ENCODE measurements around the gene SACS.

Gene SACS

DNA sequence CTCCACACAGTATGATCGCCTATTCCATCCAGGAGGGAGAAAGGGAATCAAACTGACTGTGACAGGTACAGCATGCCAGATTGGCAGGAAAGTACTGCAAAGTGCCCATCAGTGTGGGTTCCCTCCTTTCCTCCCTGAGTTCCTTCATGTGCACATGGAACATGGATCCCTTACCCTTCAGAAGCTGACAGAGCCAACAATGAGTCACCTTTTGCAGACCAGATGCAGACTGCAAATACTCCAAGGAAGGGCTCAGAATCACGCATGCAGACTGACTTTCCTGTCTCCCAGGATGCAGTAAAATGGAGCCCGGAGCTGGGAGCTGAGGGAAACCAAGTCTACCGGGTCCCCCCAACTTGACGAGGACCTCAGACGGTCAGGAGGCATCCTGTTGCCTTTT, 41.8 kb downstream of the SACS start:
- no peaks in the 10 kb centered on the region for H3K4me1 ChIP-seq

GRCh38 chr13:23386533-23386932, 47.0 kb downstream of the SACS start:
- H3K36me3 ChIP-seq (ENCODE audit: control insufficient read depth, insufficient read depth, low read length): no peaks in the 10 kb centered on the region
- no peak overlapping the region for H3K27ac ChIP-seq
- H3K9ac ChIP-seq: no peak overlapping the region
- no peaks in the 10 kb centered on the region for H3K9me3 ChIP-seq (ENCODE audit: control insufficient read depth, low read length)
- no peak overlapping the region for H3K4me2 ChIP-seq (ENCODE audit: low read length)
- no peak overlapping the region for H3K4me3 ChIP-seq (ENCODE audit: low read depth, low read length)
- H3K27me3 ChIP-seq (ENCODE audit: control insufficient read depth, insufficient read depth, low read length): no peaks in the 10 kb centered on the region
- H3K79me2 ChIP-seq: peaks cover 13% of the 10 kb centered on the region
- TF ChIP-seq, protein P1, sequence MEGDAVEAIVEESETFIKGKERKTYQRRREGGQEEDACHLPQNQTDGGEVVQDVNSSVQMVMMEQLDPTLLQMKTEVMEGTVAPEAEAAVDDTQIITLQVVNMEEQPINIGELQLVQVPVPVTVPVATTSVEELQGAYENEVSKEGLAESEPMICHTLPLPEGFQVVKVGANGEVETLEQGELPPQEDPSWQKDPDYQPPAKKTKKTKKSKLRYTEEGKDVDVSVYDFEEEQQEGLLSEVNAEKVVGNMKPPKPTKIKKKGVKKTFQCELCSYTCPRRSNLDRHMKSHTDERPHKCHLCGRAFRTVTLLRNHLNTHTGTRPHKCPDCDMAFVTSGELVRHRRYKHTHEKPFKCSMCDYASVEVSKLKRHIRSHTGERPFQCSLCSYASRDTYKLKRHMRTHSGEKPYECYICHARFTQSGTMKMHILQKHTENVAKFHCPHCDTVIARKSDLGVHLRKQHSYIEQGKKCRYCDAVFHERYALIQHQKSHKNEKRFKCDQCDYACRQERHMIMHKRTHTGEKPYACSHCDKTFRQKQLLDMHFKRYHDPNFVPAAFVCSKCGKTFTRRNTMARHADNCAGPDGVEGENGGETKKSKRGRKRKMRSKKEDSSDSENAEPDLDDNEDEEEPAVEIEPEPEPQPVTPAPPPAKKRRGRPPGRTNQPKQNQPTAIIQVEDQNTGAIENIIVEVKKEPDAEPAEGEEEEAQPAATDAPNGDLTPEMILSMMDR (IDR thresholded peaks at IDR 0.05): no peak
- no peak overlapping the region for H2AFZ ChIP-seq
- H3K4me1 ChIP-seq: peaks cover 4% of the 10 kb centered on the region

More for the DNA sequence above, 41.8 kb downstream of the SACS start:
- Histone ChIP-seq H3K79me2 (peaks cover 17% of the 10 kb centered on the region), H3K4me2 (ENCODE audit: low read length) (no peak overlapping the region), H2AFZ (no peak overlapping the region), H3K4me3 (ENCODE audit: low read depth, low read length) (no peak overlapping the region), H3K27me3 (ENCODE audit: control insufficient read depth, insufficient read depth, low read length) (no peaks in the 10 kb centered on the region), H3K9me3 (ENCODE audit: control insufficient read depth, low read length) (no peaks in the 10 kb centered on the region), H3K9ac (no peak overlapping the region), H3K27ac (no peak overlapping the region), H3K36me3 (ENCODE audit: control insufficient read depth, insufficient read depth, low read length) (no peaks in the 10 kb centered on the region)
- TF ChIP-seq, protein P1 (IDR thresholded peaks at IDR 0.05): no peak

GRCh38 chr13:23385931-23386330, 47.6 kb downstream of the SACS start:
- Histone ChIP-seq H3K4me1 (peaks cover 4% of the 10 kb centered on the region), H3K79me2 (peaks cover 10% of the 10 kb centered on the region), H3K36me3 (ENCODE audit: control insufficient read depth, insufficient read depth, low read length) (no peaks in the 10 kb centered on the region), H3K4me3 (ENCODE audit: low read depth, low read length) (no peak overlapping the region), H2AFZ (no peak overlapping the region), H3K9ac (no peak overlapping the region), H3K9me3 (ENCODE audit: control insufficient read depth, low read length) (no peaks in the 10 kb centered on the region), H3K27ac (no peak overlapping the region), H3K27me3 (ENCODE audit: control insufficient read depth, insufficient read depth, low read length) (no peaks in the 10 kb centered on the region), H3K4me2 (ENCODE audit: low read length) (no peak overlapping the region)
- TF ChIP-seq, protein P1 (IDR thresholded peaks at IDR 0.05): no peak

DNA sequence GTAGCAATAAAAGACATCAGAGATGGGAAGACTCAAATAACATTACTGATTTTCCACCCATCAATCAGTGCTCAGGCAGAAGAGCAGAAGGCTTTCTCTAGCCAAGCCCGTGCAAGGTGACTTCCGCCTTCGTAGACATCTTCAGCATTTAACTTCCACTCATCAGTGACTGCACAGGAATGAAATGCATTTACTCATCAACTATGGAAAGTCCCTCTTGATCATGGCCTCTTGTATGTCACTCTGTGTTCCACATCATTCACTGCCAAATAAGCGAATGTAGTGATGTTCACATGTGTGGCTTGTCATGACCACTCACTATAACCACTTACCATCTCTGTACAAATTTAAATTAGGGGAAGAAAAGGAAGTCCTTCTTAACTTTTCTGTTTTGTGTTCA, 49.4 kb downstream of the SACS start:
- Histone ChIP-seq H3K27ac (no peak overlapping the region), H3K9ac (no peak overlapping the region), H3K4me3 (ENCODE audit: low read depth, low read length) (no peak overlapping the region), H3K9me3 (ENCODE audit: control insufficient read depth, low read length) (no peaks in the 10 kb centered on the region), H3K4me1 (peaks cover 4% of the 10 kb centered on the region), H3K4me2 (ENCODE audit: low read length) (no peak overlapping the region), H3K36me3 (ENCODE audit: control insufficient read depth, insufficient read depth, low read length) (no peaks in the 10 kb centered on the region), H3K79me2 (peaks cover 10% of the 10 kb centered on the region), H2AFZ (no peak overlapping the region), H3K27me3 (ENCODE audit: control insufficient read depth, insufficient read depth, low read length) (no peaks in the 10 kb centered on the region)
- TF ChIP-seq, protein P1 (IDR thresholded peaks at IDR 0.05): no peak

GRCh38 chr13:23383151-23383550, 50.4 kb downstream of the SACS start:
- Histone ChIP-seq H3K36me3 (ENCODE audit: control insufficient read depth, insufficient read depth, low read length) (no peaks in the 10 kb centered on the region), H3K9me3 (ENCODE audit: control insufficient read depth, low read length) (no peaks in the 10 kb centered on the region), H3K4me3 (ENCODE audit: low read depth, low read length) (no peak overlapping the region), H3K79me2 (peaks cover 10% of the 10 kb centered on the region), H3K27me3 (ENCODE audit: control insufficient read depth, insufficient read depth, low read length) (no peaks in the 10 kb centered on the region), H3K4me2 (ENCODE audit: low read length) (no peak overlapping the region), H3K4me1 (peaks cover 4% of the 10 kb centered on the region), H3K9ac (no peak overlapping the region), H3K27ac (no peak overlapping the region), H2AFZ (no peak overlapping the region)
- TF ChIP-seq, protein P1 (IDR thresholded peaks at IDR 0.05): no peak

Measured in parathyroid adenoma (tissue), 2 donors.